IPS DF 4.7 (cell line): ENCODE data around the gene DEK.
"Not testable (repeated sequence)": the region's sequence is repeated elsewhere in the genome, so short reads cannot be mapped to it uniquely, and the experiment has no call there.

Experiments used
- DNase-seq: peaks from one replicate; pipeline ENCODE4 v3.0.0-alpha.2; 2013; ENCODE audit warnings: low spot score; ENCODE audit errors: extremely low read depth

The DEK gene

GRCh38 chr6:18240230-18240629, 24.1 kb downstream of the DEK start:
- DNase-seq: no peak

- DNase-seq: no peak
Measured at GRCh38 chr6:18237167-18237566, 27.2 kb downstream of the DEK start.

GRCh38 chr6:18235524-18235923, 28.8 kb downstream of the DEK start:
- no peak for DNase-seq

- no peak for DNase-seq
Measured at GRCh38 chr6:18234564-18234963, 29.8 kb downstream of the DEK start.

- DNase-seq: not testable (repeated sequence)
Measured at GRCh38 chr6:18233770-18234169, 30.6 kb downstream of the DEK start.

GRCh38 chr6:18231856-18232255, 32.5 kb downstream of the DEK start:
- not testable (repeated sequence) for DNase-seq

GRCh38 chr6:18228590-18228989, 35.7 kb downstream of the DEK start:
- not testable (repeated sequence) for DNase-seq

- not testable (repeated sequence) for DNase-seq
Measured at GRCh38 chr6:18227166-18227565, 37.2 kb downstream of the DEK start.

- DNase-seq: not testable (repeated sequence)
Measured at GRCh38 chr6:18226451-18227105, 37.8 kb downstream of the DEK start.

- no peak for DNase-seq
Measured at GRCh38 chr6:18221288-18221615, 43.1 kb downstream of the DEK start.

- no peak for DNase-seq
Measured at GRCh38 chr6:18219591-18219990, 44.7 kb downstream of the DEK start.

- no peak for DNase-seq
Measured at GRCh38 chr6:18218233-18218632, 46.1 kb downstream of the DEK start.

- no peak for DNase-seq
Measured at GRCh38 chr6:18216411-18216810, 47.9 kb downstream of the DEK start.

- no peak for DNase-seq
Measured at GRCh38 chr6:18215436-18215835, 48.9 kb downstream of the DEK start.

GRCh38 chr6:18214003-18214402, 50.3 kb downstream of the DEK start:
- DNase-seq: no peak

GRCh38 chr6:18213439-18213838, 50.9 kb downstream of the DEK start:
- no peak for DNase-seq

GRCh38 chr6:18212231-18212630, 52.1 kb downstream of the DEK start:
- DNase-seq: no peak

GRCh38 chr6:18211338-18211737, 53.0 kb downstream of the DEK start:
- DNase-seq: no peak

GRCh38 chr6:18210707-18211106, 53.6 kb downstream of the DEK start:
- DNase-seq: no peak

GRCh38 chr6:18209539-18210197, 54.7 kb downstream of the DEK start:
- DNase-seq: no peak

GRCh38 chr6:18208778-18209177, 55.6 kb downstream of the DEK start:
- not testable (repeated sequence) for DNase-seq

- no peak for DNase-seq
Measured at GRCh38 chr6:18207949-18208348, 56.4 kb downstream of the DEK start.

GRCh38 chr6:18207438-18207837, 56.9 kb downstream of the DEK start:
- no peak for DNase-seq
